Gastrocnemius medialis (tissue), 4 donors: Measurements from ENCODE around the gene ZNF365.

Experiments
- CTCF ChIP-seq, 5 experiments: fragments of 450-650 bp in 3 of 5; fragments of 200-600 bp in 2 of 5; sonication (generic) in 2 of 5; IDR thresholded peaks in 4 of 5; conservative IDR thresholded peaks in 1 of 5; 1 replicate in 4 of 5; 2 replicates in 1 of 5; pipeline ENCODE4 v1.5.1; 2016 to 2019; ENCODE audit warnings: antibody characterized with exemption in 5 of 5, mild to moderate bottlenecking in 3 of 5, moderate library complexity in 3 of 5
- POLR2A ChIP-seq, 2 donors: fragments of 450-650 bp; IDR thresholded peaks; one replicate each; pipeline ENCODE4 v1.6.1; 2017; ENCODE audit warnings: antibody characterized with exemption in 2 of 2, mild to moderate bottlenecking in 2 of 2, moderate library complexity in 2 of 2

- TF ChIP-seq CTCF (IDR thresholded peaks at IDR 0.05 in 4 of 5, conservative IDR thresholded peaks at IDR 0.05 in 1 of 5) (no peak), POLR2A (IDR thresholded peaks at IDR 0.05) (no peak)
Measured at GRCh38 chr10:62382831-62383230, 8.7 kb downstream of the ZNF365 start.
